H9 (cell line): ENCODE data around the gene PARD3. TPM values are rescaled to one million over a fixed set of nuclear protein-coding genes. Genes with fewer than 3 reads are reported as not detected.

ENCODE experiments used
- DNase-seq: peaks from one replicate; pipeline ENCODE4 v3.0.0-alpha.2; 2017
- H2AFZ ChIP-seq: one replicate; pipeline ENCODE4 v1.6.1; 2013; ENCODE audit warnings: mild to moderate bottlenecking, low read length, control low read depth, moderate library complexity
- H2AK5ac ChIP-seq: 2 replicates; pipeline ENCODE4 v1.6.1; 2013; ENCODE audit warnings: low read length, control low read depth, mixed read lengths; ENCODE audit not compliant: insufficient read length
- H2BK120ac ChIP-seq: one replicate; pipeline ENCODE4 v1.6.1; 2013; ENCODE audit warnings: low read depth, mild to moderate bottlenecking, low read length, control low read depth, inconsistent platforms; ENCODE audit not compliant: poor library complexity, severe bottlenecking
- H2BK12ac ChIP-seq: 2 replicates; pipeline ENCODE4 v1.6.1; 2013; ENCODE audit warnings: low read length, control low read depth, mixed read lengths, low read depth; ENCODE audit not compliant: insufficient read length
- H2BK15ac ChIP-seq: 2 replicates; pipeline ENCODE4 v1.6.1; 2013; ENCODE audit warnings: low read depth, low read length, control low read depth
- H2BK20ac ChIP-seq: one replicate; pipeline ENCODE4 v1.6.1; 2013; ENCODE audit warnings: low read depth, mild to moderate bottlenecking, low read length, control low read depth, inconsistent platforms; ENCODE audit not compliant: poor library complexity, severe bottlenecking
- H2BK5ac ChIP-seq: 2 replicates; pipeline ENCODE4 v1.6.1; 2013; ENCODE audit warnings: low read length, control low read depth, mixed read lengths; ENCODE audit not compliant: insufficient read length
- H3K14ac ChIP-seq: 2 replicates; pipeline ENCODE4 v1.6.1; 2013; ENCODE audit warnings: low read length, control low read depth; ENCODE audit not compliant: insufficient read depth
- H3K18ac ChIP-seq: 2 replicates; pipeline ENCODE4 v1.6.1; 2013; ENCODE audit warnings: low read depth, mild to moderate bottlenecking, mixed read lengths, low read length, control low read depth; ENCODE audit not compliant: insufficient read length
- H3K23ac ChIP-seq: 2 replicates; pipeline ENCODE4 v1.6.1; 2013; ENCODE audit warnings: low read length, control low read depth, mixed read lengths, low read depth; ENCODE audit not compliant: insufficient read length
- H3K23me2 ChIP-seq: 2 replicates; pipeline ENCODE4 v1.6.1; 2013; ENCODE audit warnings: low read depth, mild to moderate bottlenecking, mixed read lengths, low read length, control low read depth; ENCODE audit not compliant: insufficient read length, poor library complexity, severe bottlenecking
- H3K27ac ChIP-seq: 2 replicates; pipeline ENCODE4 v1.5.1; 2013; ENCODE audit warnings: low read length, control low read depth, mixed read lengths, low read depth; ENCODE audit not compliant: insufficient read length
- H3K27me3 ChIP-seq: 2 replicates; pipeline ENCODE4 v1.6.1; 2013; ENCODE audit warnings: low read length, control low read depth, inconsistent platforms; ENCODE audit not compliant: insufficient read depth
- H3K4ac ChIP-seq: 2 replicates; pipeline ENCODE4 v1.6.1; 2013; ENCODE audit warnings: low read depth, mild to moderate bottlenecking, control low read depth, inconsistent platforms, low read length, moderate library complexity
- H3K4me1 ChIP-seq: 2 replicates; pipeline ENCODE4 v1.6.1; 2013; ENCODE audit warnings: low read length, control low read depth, inconsistent platforms; ENCODE audit not compliant: insufficient read depth
- H3K4me2 ChIP-seq: 2 replicates; pipeline ENCODE4 v1.6.1; 2013; ENCODE audit warnings: low read length, control low read depth, mixed read lengths; ENCODE audit not compliant: insufficient read length, insufficient read depth
- H3K56ac ChIP-seq: 2 replicates; pipeline ENCODE4 v1.6.1; 2013; ENCODE audit warnings: low read depth, mild to moderate bottlenecking, mixed read lengths, low read length, control low read depth; ENCODE audit not compliant: insufficient read length
- H3K79me1 ChIP-seq: 2 replicates; pipeline ENCODE4 v1.6.1; 2013; ENCODE audit warnings: low read depth, mild to moderate bottlenecking, moderate library complexity, low read length, control low read depth, inconsistent platforms; ENCODE audit not compliant: insufficient read depth, poor library complexity, severe bottlenecking
- H3K79me2 ChIP-seq: 2 replicates; pipeline ENCODE4 v1.6.1; 2013; ENCODE audit warnings: low read length, control low read depth, inconsistent platforms; ENCODE audit not compliant: insufficient read depth
- H3K9ac ChIP-seq: 2 replicates; pipeline ENCODE4 v1.6.1; 2013; ENCODE audit warnings: low read length, control low read depth, mixed read lengths; ENCODE audit not compliant: insufficient read length; ENCODE audit errors: extremely low read depth
- H3K9me3 ChIP-seq: one replicate; pipeline ENCODE4 v1.6.1; 2013; ENCODE audit warnings: low read depth, low read length, inconsistent platforms; ENCODE audit not compliant: control insufficient read depth
- H3T11ph ChIP-seq: one replicate; pipeline ENCODE4 v1.6.1; 2013; ENCODE audit warnings: mild to moderate bottlenecking, low read length, control low read depth, inconsistent platforms
- H4K20me1 ChIP-seq: one replicate; pipeline ENCODE4 v1.6.1; 2013; ENCODE audit not compliant: control insufficient read depth, insufficient read length, insufficient read depth
- H4K5ac ChIP-seq: 2 replicates; pipeline ENCODE4 v1.6.1; 2013; ENCODE audit warnings: low read depth, mild to moderate bottlenecking, mixed read lengths, low read length, control low read depth; ENCODE audit not compliant: insufficient read length
- H4K8ac ChIP-seq: replicated peaks from 2 replicates; pipeline ENCODE4 v1.6.1; 2013; ENCODE audit warnings: low read length, control low read depth, mixed read lengths, low read depth; ENCODE audit not compliant: insufficient read length
- H4K91ac ChIP-seq: 2 replicates; pipeline ENCODE4 v1.6.1; 2013; ENCODE audit warnings: low read depth, mild to moderate bottlenecking, moderate library complexity, mixed read lengths, low read length, control low read depth; ENCODE audit not compliant: insufficient read length
- H3K27ac Mint-ChIP-seq, 3 experiments: 2 replicates in 2 of 3; 3 replicates in 1 of 3; pipeline ENCODE4 v1.8.0; 2020 to 2021; ENCODE audit warnings: mixed read lengths in 3 of 3, mild to moderate bottlenecking in 1 of 3, moderate library complexity in 1 of 3
- H3K27me3 Mint-ChIP-seq: 2 replicates; pipeline ENCODE4 v1.8.0; 2021; ENCODE audit warnings: low read depth, mild to moderate bottlenecking, moderate library complexity, mixed read lengths
- H3K36me3 Mint-ChIP-seq, 3 experiments: 2 replicates in 2 of 3; 3 replicates in 1 of 3; pipeline ENCODE4 v1.8.0; 2020 to 2021; ENCODE audit warnings: low read depth in 3 of 3, mixed read lengths in 3 of 3; ENCODE audit not compliant: insufficient read depth in 1 of 3
- H3K4me1 Mint-ChIP-seq, 2 experiments: 2 replicates each; pipeline ENCODE4 v1.8.0; 2020; ENCODE audit warnings: mixed read lengths in 2 of 2
- H3K4me3 Mint-ChIP-seq, 2 experiments: 2 replicates in 1 of 2; 3 replicates in 1 of 2; pipeline ENCODE4 v1.8.0; 2020 to 2021; ENCODE audit warnings: mild to moderate bottlenecking in 2 of 2, mixed read lengths in 2 of 2, moderate library complexity in 1 of 2
- H3K9me3 Mint-ChIP-seq, 2 experiments: 2 replicates in 1 of 2; 3 replicates in 1 of 2; pipeline ENCODE4 v1.8.0; 2020; ENCODE audit warnings: mild to moderate bottlenecking in 2 of 2, mixed read lengths in 2 of 2, moderate library complexity in 1 of 2
- CTCF ChIP-seq: fragments of 200-600 bp; sonication (generic); conservative IDR thresholded peaks from 3 replicates; pipeline ENCODE4 v1.8.0; 2021; ENCODE audit warnings: antibody characterized with exemption, mild to moderate bottlenecking
- WGBS: extraction: QIAGEN DNeasy Blood & Tissue Kit; methylation state at CpG from one replicate; pipeline ENCODE4 v1.1.7; 2013; ENCODE audit warnings: missing lambda C conversion rate, low lambda C conversion rate, mixed read lengths; ENCODE audit not compliant: insufficient read length; ENCODE audit errors: extremely low coverage; 5-methylcytosine and 5-hydroxymethylcytosine counted together
- total RNA-seq: library from RNA; stranded (reverse); gene quantifications from 2 replicates; pipeline ENCODE4 v1.2.1, GENCODE V29; 2021

PARD3 gene
- total RNA-seq, 1 experiment from 2014 or later: 44.7 TPM

GRCh38 chr10:34687434-34688210, 127.5 kb downstream of the PARD3 start:
- H3K4me1 Mint-ChIP-seq: peaks cover 19 to 21% of the 10 kb centered on the region in 2 experiments
- Histone ChIP-seq H3K4me1 (no peaks in the 10 kb centered on the region), H3K18ac (no peak overlapping the region), H3K56ac (no peak overlapping the region), H3K27ac (no peak overlapping the region), H2BK120ac (no peak overlapping the region), H3K14ac (no peak overlapping the region), H4K8ac (no peak overlapping the region), H4K20me1 (no peaks in the 10 kb centered on the region), H4K5ac (no peak overlapping the region), H2BK5ac (no peak overlapping the region), H3K9ac (no peak overlapping the region), H3K4ac (no peak overlapping the region), H2BK20ac (no peak overlapping the region), H2BK15ac (no peak overlapping the region), H3K9me3 (no peaks in the 10 kb centered on the region), H3K79me1 (peaks cover 4% of the 10 kb centered on the region), H3K4me2 (no peak overlapping the region), H2BK12ac (no peak overlapping the region), H3K27me3 (no peaks in the 10 kb centered on the region), H4K91ac (no peak overlapping the region), H3K23me2 (no peaks in the 10 kb centered on the region), H3K23ac (no peak overlapping the region), H2AFZ (no peak overlapping the region), H3T11ph (no peak overlapping the region), H3K79me2 (peaks cover 7% of the 10 kb centered on the region; the same call in 1 of the 2 replicates), H2AK5ac (no peak overlapping the region)
- TF ChIP-seq CTCF: no peak
- no peaks in the 10 kb centered on the region for H3K27me3 Mint-ChIP-seq
- no CpG with 5 or more reads among the region's 11 CpGs for WGBS
- no peak overlapping the region for H3K4me3 Mint-ChIP-seq
- no peak for DNase-seq
- H3K27ac Mint-ChIP-seq: peak overlapping the region in 2 of 3 experiments; percentile 61 to 79; a peak in 4 of 7 replicates
- H3K9me3 Mint-ChIP-seq: peaks cover 0 to 2% of the 10 kb centered on the region in 2 experiments; a peak in 1 of 5 replicates
- H3K36me3 Mint-ChIP-seq: peaks cover 0 to 15% (median 5%) of the 10 kb centered on the region in 3 experiments; a peak in 5 of 7 replicates
